ENCODE data around the gene DDTL. TPM values are rescaled to one million over a fixed set of nuclear protein-coding genes. Genes with fewer than 3 reads are reported as not detected.

DDTL gene
- polyA plus RNA-seq, 3 donors: 7.6 to 9.7 (median 8.0) TPM

Other genes with a start within 250 kb of the DDTL start
- gene ZNF70, start 215.8 kb upstream of the DDTL start, polyA plus RNA-seq (ENCODE audit: insufficient read length in 3 of 3): 1 to 10 TPM; 5.9 to 7.6 (median 5.9) TPM
- gene VPREB3, start 212.5 kb upstream of the DDTL start, polyA plus RNA-seq (ENCODE audit: insufficient read length in 3 of 3): 1 to 10 TPM in 1 of 3 donors, under 1 TPM in 2; 0.50 to 1.2 (median 0.96) TPM
- gene C22orf15, start 203.9 kb upstream of the DDTL start, polyA plus RNA-seq (ENCODE audit: insufficient read length in 3 of 3): 1 to 10 TPM; 2.4 to 3.5 (median 3.2) TPM
- gene CHCHD10, start 198.9 kb upstream of the DDTL start, polyA plus RNA-seq (ENCODE audit: insufficient read length in 3 of 3): 100 to 1,000 TPM in 1 of 3 donors, 10 to 100 TPM in 2; 62.2 to 122 (median 98.4) TPM
- 10 to 100 TPM; 16.8 to 21.6 (median 20.2) TPM for gene MMP11, start 194.0 kb upstream of the DDTL start, polyA plus RNA-seq (ENCODE audit: insufficient read length in 3 of 3)
- gene SMARCB1, start 179.9 kb upstream of the DDTL start, polyA plus RNA-seq (ENCODE audit: insufficient read length in 3 of 3): 100 to 1,000 TPM; 158 to 212 (median 202) TPM
- 1 to 10 TPM; 3.8 to 6.4 (median 6.0) TPM for gene DERL3, start 127.9 kb upstream of the DDTL start, polyA plus RNA-seq (ENCODE audit: insufficient read length in 3 of 3)
- 10 to 100 TPM; 28.2 to 53.7 (median 31.6) TPM for gene SLC2A11, start 109.0 kb upstream of the DDTL start, polyA plus RNA-seq (ENCODE audit: insufficient read length in 3 of 3)
- 100 to 1,000 TPM; 170 to 335 (median 300) TPM for gene MIF, start 72.5 kb upstream of the DDTL start, polyA plus RNA-seq (ENCODE audit: insufficient read length in 3 of 3)
- 10 to 100 TPM; 13.0 to 16.1 (median 13.1) TPM for gene GSTT2B, start 5.7 kb upstream of the DDTL start, polyA plus RNA-seq (ENCODE audit: insufficient read length in 3 of 3)
- gene DDT, start 7.6 kb downstream of the DDTL start, polyA plus RNA-seq (ENCODE audit: insufficient read length in 3 of 3): 10 to 100 TPM; 73.3 to 91.4 (median 85.5) TPM
- gene GSTT2, start 13.2 kb downstream of the DDTL start, polyA plus RNA-seq (ENCODE audit: insufficient read length in 3 of 3): 1 to 10 TPM in 2 of 3 donors, not detected in 1; 1.8 to 2.5 TPM
- not detected for gene GSTT4, start 38.6 kb downstream of the DDTL start, polyA plus RNA-seq (ENCODE audit: insufficient read length in 3 of 3)
- 10 to 100 TPM; 45.2 to 62.5 (median 57.2) TPM for gene CABIN1, start 44.4 kb downstream of the DDTL start, polyA plus RNA-seq (ENCODE audit: insufficient read length in 3 of 3)
- gene SUSD2, start 214.6 kb downstream of the DDTL start, polyA plus RNA-seq (ENCODE audit: insufficient read length in 3 of 3): 10 to 100 TPM; 10.9 to 20.8 (median 13.8) TPM